ENCODE data around the gene PCYT1B. TPM values are rescaled to one million over a fixed set of nuclear protein-coding genes. Genes with fewer than 3 reads are reported as not detected.

The PCYT1B gene
- total RNA-seq, 2 donors from 2014 or later: 1.1 to 3.5 TPM

GRCh38 chrX:24550166-24550565 is 97.0 kb downstream of the PCYT1B start:
- no peak for DNase-seq (ENCODE audit: low spot score)
- intact Hi-C loops (cut with DNase I): no loop called here

- intact Hi-C loops (cut with DNase I): no loop called here
- DNase-seq (ENCODE audit: low spot score): no peak
Observed at GRCh38 chrX:24547961-24548360, 99.2 kb downstream of the PCYT1B start.

GRCh38 chrX:24542756-24543155 is 104.4 kb downstream of the PCYT1B start:
- intact Hi-C loops (cut with DNase I): no loop called here
- no peak for DNase-seq (ENCODE audit: low spot score)

GRCh38 chrX:24536551-24536950 is 110.6 kb downstream of the PCYT1B start:
- DNase-seq (ENCODE audit: low spot score): no peak
- intact Hi-C loops (cut with DNase I): no loop called here

GRCh38 chrX:24528605-24529004 is 118.5 kb downstream of the PCYT1B start:
- DNase-seq (ENCODE audit: low spot score): no peak
- intact Hi-C loops (cut with DNase I): no loop called here

- intact Hi-C loops (cut with DNase I): no loop called here
Observed at GRCh38 chrX:24526616-24527015, 120.5 kb downstream of the PCYT1B start.

GRCh38 chrX:24525455-24525854 is 121.7 kb downstream of the PCYT1B start:
- intact Hi-C loops (cut with DNase I): no loop called here
- DNase-seq (ENCODE audit: low spot score): no peak

More at GRCh38 chrX:24526616-24527015, 120.5 kb downstream of the PCYT1B start:
- no peak for DNase-seq (ENCODE audit: low spot score)

GRCh38 chrX:24520472-24520871 is 126.7 kb downstream of the PCYT1B start:
- no peak for DNase-seq (ENCODE audit: low spot score)
- intact Hi-C loops (cut with DNase I): no loop called here

GRCh38 chrX:24515447-24515846 is 131.7 kb downstream of the PCYT1B start:
- intact Hi-C loops (cut with DNase I): no loop called here
- DNase-seq (ENCODE audit: low spot score): no peak

GRCh38 chrX:24513416-24513815 is 133.7 kb downstream of the PCYT1B start:
- no peak for DNase-seq (ENCODE audit: low spot score)
- intact Hi-C loops (cut with DNase I): no loop called here

GRCh38 chrX:24508375-24508774 is 138.8 kb downstream of the PCYT1B start:
- DNase-seq (ENCODE audit: low spot score): no peak
- intact Hi-C loops (cut with DNase I): no loop called here

Other genes starting within 250 kb of the PCYT1B start
- gene PDK3, start 182.1 kb downstream of the PCYT1B start, total RNA-seq: 10 to 100 TPM; 58.0 to 67.3 TPM
- 10 to 100 TPM; 10.4 to 12.1 TPM for gene POLA1, start 46.6 kb upstream of the PCYT1B start, total RNA-seq